HepG2 (cell line): Measurements from ENCODE around the gene PIM1. TPM values are rescaled to one million over a fixed set of nuclear protein-coding genes. Genes with fewer than 3 reads are reported as not detected.
A peak's percentile ranks its signal among the peaks of the same experiment; 100 is the strongest.

Experiments
- FLYWCH1 ChIP-seq: sonication (generic); formaldehyde crosslinking; IDR thresholded peaks from 2 replicates; pipeline ENCODE4 v1.8.1; 2023; ENCODE audit warnings: mild to moderate bottlenecking, missing genetic modification reagents
- NFIC ChIP-seq: IDR thresholded peaks from 2 replicates; pipeline ENCODE4 v1.6.1; 2012; ENCODE audit warnings: mild to moderate bottlenecking, low read length, inconsistent platforms
- THAP11 ChIP-seq: IDR thresholded peaks from 2 replicates; pipeline ENCODE4 v1.6.1; 2016; ENCODE audit warnings: missing biosample characterization, missing genetic modification reagents
- ZNF230 ChIP-seq: sonication (generic); formaldehyde crosslinking; IDR thresholded peaks from 2 replicates; pipeline ENCODE4 v1.4.0; 2020; ENCODE audit warnings: mild to moderate bottlenecking, missing genetic modification reagents
- ZNF484 ChIP-seq: sonication (generic); formaldehyde crosslinking; IDR thresholded peaks from 2 replicates; pipeline ENCODE4 v1.5.1; 2020; ENCODE audit warnings: mild to moderate bottlenecking, low read depth, missing genetic modification reagents, borderline replicate concordance
- ZNF709 ChIP-seq: sonication (generic); formaldehyde crosslinking; IDR thresholded peaks from 2 replicates; pipeline ENCODE4 v1.5.0; 2020; ENCODE audit warnings: mild to moderate bottlenecking, missing genetic modification reagents
- ZNF724P ChIP-seq: sonication (generic); formaldehyde crosslinking; IDR thresholded peaks from 2 replicates; pipeline ENCODE4 v1.8.0; 2022; ENCODE audit warnings: missing genetic modification reagents, borderline replicate concordance
- polyA plus RNA-seq, 8 experiments: library from polyadenylated mRNA; depleted of rRNA in 3 of 8; stranded (reverse) in 7 of 8; unstranded in 1 of 8; fragments of >200 nt; fragmentation: Illumina TruSeq in 4 of 8; extraction: Trizol in 4 of 8; gene quantifications; 2 replicates each; pipeline versions ENCODE4 v1.2.1 to v1.2.3, GENCODE V29; 2011 to 2016; ENCODE audit warnings: low read depth in 4 of 8, missing spikeins in 1 of 8, mixed read lengths in 1 of 8; ENCODE audit not compliant: insufficient read depth in 1 of 8
- total RNA-seq, 5 experiments: library from RNA; depleted of rRNA; stranded (reverse); fragments of >200 nt; fragmentation: Illumina TruSeq; extraction: Trizol; gene quantifications; 2 replicates each; pipeline ENCODE4 v1.2.3, GENCODE V29; 2016; ENCODE audit warnings: low read depth in 1 of 5
- TF ChIP-seq, protein P1 (sequence below): IDR thresholded peaks from 2 replicates; pipeline ENCODE4 v1.6.1; 2016; ENCODE audit warnings: mild to moderate bottlenecking, missing biosample characterization, missing genetic modification reagents
- TF ChIP-seq, protein P2 (sequence below): IDR thresholded peaks from 2 replicates; pipeline ENCODE4 v1.6.1; 2016; ENCODE audit warnings: missing biosample characterization, missing genetic modification reagents, low read depth
- TF ChIP-seq, protein P3 (sequence below): sonication (generic); formaldehyde crosslinking; conservative IDR thresholded peaks from 2 replicates; pipeline ENCODE4 v1.8.0; 2022; ENCODE audit warnings: mild to moderate bottlenecking, moderate library complexity, missing genetic modification reagents
- TF ChIP-seq, protein P4 (sequence below): sonication (generic); formaldehyde crosslinking; IDR thresholded peaks from one replicate; pipeline ENCODE4 v1.5.1; 2020; ENCODE audit warnings: mild to moderate bottlenecking, missing genetic modification reagents; ENCODE audit errors: not compliant biosample characterization
- TF ChIP-seq, protein P5 (sequence below): sonication (generic); formaldehyde crosslinking; IDR thresholded peaks from 2 replicates; pipeline ENCODE4 v1.9.0; 2021; ENCODE audit warnings: missing genetic modification reagents, mild to moderate bottlenecking, borderline replicate concordance

Gene PIM1
- total and polyA plus RNA-seq, 2 of the 13 experiments (the other 11 are each of a cell fraction or from before 2014, with no cell fraction given): 29.4 to 117 TPM

DNA sequence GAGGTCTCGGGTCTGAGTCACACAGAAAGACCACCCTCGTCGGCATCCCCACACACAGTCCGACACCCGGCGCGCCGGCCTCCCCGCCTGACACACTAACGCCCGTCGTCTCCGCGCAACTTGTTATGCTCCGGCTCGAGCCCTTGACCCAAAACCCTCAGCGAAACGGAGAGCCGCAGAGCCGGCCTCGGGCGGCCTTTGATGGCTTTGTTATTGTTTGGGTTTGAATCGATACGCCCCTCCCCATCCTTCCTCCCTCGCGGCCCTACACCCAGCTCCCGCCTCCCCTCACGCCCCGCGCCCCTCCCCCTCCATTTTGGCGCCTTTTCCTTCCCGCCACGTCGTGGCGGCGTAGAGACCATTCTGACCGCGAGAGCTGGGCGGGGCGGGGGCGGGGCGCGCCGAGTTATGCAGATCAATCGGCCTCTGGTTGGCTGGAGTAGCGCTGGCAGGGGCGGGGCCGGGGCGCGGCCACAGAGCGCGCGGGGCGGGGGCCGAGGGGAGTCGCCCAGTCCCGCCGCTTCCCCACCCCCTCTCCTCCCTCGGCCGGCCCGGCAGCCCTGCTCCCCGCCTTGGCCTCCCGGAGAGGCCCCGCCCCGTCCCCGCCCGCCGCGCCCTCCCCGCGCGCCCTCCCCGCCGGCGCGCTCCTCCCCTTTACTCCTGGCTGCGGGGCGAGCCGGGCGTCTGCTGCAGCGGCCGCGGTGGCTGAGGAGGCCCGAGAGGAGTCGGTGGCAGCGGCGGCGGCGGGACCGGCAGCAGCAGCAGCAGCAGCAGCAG, at the start of gene PIM1 (continued):
- TF ChIP-seq, protein P1, sequence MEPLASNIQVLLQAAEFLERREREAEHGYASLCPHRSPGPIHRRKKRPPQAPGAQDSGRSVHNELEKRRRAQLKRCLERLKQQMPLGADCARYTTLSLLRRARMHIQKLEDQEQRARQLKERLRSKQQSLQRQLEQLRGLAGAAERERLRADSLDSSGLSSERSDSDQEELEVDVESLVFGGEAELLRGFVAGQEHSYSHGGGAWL (CRISPR knock-in tag): peak; percentile 74
- TF ChIP-seq, protein P2, sequence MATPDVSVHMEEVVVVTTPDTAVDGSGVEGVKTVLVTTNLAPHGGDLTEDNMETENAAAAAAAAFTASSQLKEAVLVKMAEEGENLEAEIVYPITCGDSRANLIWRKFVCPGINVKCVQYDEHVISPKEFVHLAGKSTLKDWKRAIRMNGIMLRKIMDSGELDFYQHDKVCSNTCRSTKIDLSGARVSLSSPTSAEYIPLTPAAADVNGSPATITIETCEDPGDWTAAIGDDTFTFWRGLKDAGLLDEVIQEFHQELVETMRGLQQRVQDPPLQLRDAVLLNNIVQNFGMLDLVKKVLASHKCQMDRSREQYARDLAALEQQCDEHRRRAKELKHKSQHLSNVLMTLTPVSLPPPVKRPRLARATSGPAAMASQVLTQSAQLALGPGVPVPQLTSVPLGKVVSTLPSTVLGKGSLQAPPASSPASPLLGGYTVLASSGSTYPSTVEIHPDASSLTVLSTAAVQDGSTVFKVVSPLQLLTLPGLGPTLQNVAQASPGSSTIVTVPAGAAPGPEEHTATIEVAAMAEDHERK (CRISPR knock-in tag): 0 out of 2 replicates have a peak, but pooled peaks have one; percentile 18
- TF ChIP-seq FLYWCH1 (CRISPR knock-in tag) (no peak), ZNF230 (CRISPR knock-in tag) (no peak; the same call in 1 of the 2 replicates), ZNF484 (CRISPR knock-in tag) (no peak), NFIC (peak; percentile 82), ZNF709 (CRISPR knock-in tag) (peak; percentile 59), THAP11 (peak; percentile 49; the same call in 1 of the 2 replicates), ZNF724P (CRISPR knock-in tag) (no peak; the same call in 1 of the 2 replicates)
- TF ChIP-seq, protein P3, sequence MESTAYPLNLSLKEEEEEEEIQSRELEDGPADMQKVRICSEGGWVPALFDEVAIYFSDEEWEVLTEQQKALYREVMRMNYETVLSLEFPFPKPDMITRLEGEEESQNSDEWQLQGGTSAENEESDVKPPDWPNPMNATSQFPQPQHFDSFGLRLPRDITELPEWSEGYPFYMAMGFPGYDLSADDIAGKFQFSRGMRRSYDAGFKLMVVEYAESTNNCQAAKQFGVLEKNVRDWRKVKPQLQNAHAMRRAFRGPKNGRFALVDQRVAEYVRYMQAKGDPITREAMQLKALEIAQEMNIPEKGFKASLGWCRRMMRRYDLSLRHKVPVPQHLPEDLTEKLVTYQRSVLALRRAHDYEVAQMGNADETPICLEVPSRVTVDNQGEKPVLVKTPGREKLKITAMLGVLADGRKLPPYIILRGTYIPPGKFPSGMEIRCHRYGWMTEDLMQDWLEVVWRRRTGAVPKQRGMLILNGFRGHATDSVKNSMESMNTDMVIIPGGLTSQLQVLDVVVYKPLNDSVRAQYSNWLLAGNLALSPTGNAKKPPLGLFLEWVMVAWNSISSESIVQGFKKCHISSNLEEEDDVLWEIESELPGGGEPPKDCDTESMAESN (CRISPR knock-in tag): peak; percentile 38
- TF ChIP-seq, protein P4, sequence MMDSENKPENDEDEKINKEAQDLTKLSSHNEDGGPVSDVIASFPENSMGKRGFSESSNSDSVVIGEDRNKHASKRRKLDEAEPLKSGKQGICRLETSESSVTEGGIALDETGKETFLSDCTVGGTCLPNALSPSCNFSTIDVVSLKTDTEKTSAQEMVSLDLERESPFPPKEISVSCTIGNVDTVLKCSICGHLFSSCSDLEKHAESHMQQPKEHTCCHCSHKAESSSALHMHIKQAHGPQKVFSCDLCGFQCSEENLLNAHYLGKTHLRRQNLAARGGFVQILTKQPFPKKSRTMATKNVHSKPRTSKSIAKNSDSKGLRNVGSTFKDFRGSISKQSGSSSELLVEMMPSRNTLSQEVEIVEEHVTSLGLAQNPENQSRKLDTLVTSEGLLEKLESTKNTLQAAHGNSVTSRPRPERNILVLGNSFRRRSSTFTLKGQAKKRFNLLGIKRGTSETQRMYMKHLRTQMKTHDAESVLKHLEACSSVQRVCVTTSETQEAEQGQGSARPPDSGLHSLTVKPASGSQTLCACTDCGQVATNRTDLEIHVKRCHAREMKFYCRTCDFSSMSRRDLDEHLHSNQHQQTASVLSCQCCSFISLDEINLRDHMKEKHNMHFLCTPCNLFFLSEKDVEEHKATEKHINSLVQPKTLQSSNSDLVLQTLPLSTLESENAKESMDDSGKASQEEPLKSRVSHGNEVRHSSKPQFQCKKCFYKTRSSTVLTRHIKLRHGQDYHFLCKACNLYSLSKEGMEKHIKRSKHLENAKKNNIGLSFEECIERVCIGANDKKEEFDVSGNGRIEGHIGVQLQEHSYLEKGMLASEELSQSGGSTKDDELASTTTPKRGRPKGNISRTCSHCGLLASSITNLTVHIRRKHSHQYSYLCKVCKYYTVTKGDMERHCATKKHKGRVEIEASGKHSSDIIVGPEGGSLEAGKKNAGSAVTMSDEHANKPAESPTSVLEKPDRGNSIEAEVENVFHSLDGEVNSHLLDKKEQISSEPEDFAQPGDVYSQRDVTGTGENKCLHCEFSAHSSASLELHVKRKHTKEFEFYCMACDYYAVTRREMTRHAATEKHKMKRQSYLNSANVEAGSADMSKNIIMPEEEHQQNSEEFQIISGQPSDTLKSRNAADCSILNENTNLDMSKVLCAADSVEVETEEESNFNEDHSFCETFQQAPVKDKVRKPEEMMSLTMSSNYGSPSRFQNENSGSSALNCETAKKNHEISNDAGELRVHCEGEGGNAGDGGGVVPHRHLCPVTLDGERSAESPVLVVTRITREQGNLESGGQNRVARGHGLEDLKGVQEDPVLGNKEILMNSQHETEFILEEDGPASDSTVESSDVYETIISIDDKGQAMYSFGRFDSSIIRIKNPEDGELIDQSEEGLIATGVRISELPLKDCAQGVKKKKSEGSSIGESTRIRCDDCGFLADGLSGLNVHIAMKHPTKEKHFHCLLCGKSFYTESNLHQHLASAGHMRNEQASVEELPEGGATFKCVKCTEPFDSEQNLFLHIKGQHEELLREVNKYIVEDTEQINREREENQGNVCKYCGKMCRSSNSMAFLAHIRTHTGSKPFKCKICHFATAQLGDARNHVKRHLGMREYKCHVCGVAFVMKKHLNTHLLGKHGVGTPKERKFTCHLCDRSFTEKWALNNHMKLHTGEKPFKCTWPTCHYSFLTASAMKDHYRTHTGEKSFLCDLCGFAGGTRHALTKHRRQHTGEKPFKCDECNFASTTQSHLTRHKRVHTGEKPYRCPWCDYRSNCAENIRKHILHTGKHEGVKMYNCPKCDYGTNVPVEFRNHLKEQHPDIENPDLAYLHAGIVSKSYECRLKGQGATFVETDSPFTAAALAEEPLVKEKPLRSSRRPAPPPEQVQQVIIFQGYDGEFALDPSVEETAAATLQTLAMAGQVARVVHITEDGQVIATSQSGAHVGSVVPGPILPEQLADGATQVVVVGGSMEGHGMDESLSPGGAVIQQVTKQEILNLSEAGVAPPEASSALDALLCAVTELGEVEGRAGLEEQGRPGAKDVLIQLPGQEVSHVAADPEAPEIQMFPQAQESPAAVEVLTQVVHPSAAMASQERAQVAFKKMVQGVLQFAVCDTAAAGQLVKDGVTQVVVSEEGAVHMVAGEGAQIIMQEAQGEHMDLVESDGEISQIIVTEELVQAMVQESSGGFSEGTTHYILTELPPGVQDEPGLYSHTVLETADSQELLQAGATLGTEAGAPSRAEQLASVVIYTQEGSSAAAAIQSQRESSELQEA (CRISPR knock-in tag): peak; percentile 72
- TF ChIP-seq, protein P5, sequence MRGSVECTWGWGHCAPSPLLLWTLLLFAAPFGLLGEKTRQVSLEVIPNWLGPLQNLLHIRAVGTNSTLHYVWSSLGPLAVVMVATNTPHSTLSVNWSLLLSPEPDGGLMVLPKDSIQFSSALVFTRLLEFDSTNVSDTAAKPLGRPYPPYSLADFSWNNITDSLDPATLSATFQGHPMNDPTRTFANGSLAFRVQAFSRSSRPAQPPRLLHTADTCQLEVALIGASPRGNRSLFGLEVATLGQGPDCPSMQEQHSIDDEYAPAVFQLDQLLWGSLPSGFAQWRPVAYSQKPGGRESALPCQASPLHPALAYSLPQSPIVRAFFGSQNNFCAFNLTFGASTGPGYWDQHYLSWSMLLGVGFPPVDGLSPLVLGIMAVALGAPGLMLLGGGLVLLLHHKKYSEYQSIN (CRISPR knock-in tag): no peak
